HG03135 (cell line): ENCODE data around the gene NFE2L3.
"Not testable (repeated sequence)": the region's sequence is repeated elsewhere in the genome, so short reads cannot be mapped to it uniquely, and the experiment has no call there.

Experiments
- ATAC-seq: cut with Tn5 transposase; IDR thresholded peaks from one replicate; pipeline ENCODE4 v1.9.1; 2021; ENCODE audit warnings: mild to moderate bottlenecking, moderate library complexity; ENCODE audit not compliant: unreplicated experiment

The NFE2L3 gene

GRCh38 chr7:26166684-26167266 lies 14.8 kb downstream of the NFE2L3 start:
- no peak for ATAC-seq

DNA sequence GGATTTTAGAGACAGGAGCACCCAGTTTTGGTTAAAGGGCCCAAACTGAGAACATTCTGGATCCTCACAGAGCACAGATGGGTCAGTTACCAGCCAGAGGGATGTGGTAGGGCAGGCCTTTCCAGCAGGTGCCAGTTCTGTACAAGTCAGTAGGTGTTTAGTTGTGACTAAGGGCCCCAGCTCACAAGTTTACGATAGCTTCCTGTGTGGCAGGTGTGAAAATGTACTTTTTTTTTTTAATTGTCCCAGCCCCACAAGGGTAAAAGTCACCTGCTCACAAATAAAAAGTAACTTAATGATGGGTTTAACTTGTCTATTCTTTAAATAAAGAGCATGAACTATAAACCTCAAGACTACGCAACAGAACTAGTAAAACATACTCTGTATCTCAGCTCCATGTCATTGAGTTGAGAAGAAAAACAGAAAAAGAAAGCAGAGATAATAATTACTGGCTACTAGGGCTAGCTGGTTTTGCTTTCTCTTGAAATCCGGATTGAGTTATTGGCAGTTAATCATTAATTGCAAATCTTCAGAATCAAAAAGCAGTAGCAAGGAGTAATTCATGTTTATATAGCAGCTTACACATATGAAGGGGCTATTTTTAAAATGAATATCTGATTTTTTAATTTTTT lies 15.4 kb downstream of the NFE2L3 start:
- ATAC-seq = peak; percentile 78

- no peak for ATAC-seq
Observed at GRCh38 chr7:26168458-26169023, 16.5 kb downstream of the NFE2L3 start.

DNA sequence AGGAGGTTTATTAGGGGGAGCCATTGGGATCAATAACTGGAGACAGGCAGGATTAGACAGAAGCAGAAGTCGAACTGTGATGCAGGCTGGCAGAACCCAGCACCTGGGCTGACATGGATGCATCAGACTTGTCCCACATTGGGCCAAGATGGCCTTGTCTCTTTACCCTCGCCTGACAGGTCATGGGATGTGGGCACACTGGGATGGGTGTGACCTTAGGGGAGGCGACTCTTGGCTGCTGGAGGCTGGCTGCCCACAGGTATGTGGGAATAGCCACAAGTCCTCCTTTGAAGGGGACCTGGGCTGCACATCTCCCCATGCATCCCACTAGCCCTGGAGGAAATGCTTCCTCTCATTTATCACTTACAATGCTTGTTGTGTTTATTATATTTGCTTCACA lies 17.3 kb downstream of the NFE2L3 start:
- no peak for ATAC-seq

DNA sequence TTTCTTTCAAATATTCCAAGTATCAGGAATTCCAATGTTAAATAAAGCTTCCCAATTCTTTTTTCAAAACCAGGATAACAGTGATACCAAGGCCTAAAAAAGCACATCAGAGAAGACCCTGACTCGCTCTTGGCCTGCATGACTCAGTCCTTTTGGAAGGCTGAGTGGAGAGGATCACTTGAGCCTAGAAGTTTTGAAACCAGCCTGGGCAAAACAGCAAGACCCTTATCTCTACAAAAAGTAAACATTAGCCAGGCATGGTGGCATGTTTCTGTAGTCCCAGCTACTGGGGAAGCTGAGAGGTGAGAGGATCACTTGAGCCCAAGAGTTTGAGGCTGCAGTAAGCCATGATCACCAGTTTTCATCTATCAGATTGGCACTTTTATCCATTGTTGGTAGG lies 18.7 kb downstream of the NFE2L3 start:
- no peak for ATAC-seq

DNA sequence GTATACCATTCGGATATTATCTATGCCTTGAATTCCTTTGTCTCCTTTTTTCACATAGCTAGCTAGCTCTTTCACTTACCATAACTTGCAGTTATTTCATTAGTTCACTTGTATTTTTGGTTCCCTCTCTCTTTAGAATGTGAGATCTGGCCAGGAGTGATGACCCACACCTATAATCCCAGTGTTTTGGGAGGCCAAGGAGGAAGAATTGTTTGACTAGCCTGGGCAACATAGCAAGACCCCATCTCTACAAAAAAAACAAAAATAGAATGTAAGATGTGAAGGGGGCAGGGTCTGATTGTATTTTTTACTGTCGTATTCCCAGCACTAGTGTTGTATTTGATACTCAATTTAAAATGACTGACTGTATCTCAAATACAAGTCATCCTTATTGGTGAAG lies 19.6 kb downstream of the NFE2L3 start:
- no peak for ATAC-seq

- ATAC-seq = no peak
Observed at GRCh38 chr7:26172048-26172447, 20.1 kb downstream of the NFE2L3 start.

DNA sequence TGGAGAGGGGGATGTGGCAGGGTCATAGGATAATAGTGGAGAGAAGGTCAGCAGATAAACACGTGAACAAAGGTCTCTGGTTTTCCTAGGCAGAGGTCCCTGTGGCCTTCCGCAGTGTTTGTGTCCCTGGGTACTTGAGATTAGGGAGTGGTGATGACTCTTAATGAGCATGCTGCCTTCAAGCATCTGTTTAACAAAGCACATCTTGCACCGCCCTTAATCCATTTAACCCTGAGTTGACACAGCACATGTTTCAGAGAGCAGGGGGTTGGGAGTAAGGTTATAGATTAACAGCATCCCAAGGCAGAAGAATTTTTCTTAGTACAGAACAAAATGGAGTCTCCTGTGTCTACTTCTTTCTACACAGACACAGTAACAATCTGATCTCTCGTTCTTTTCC lies 23.9 kb downstream of the NFE2L3 start:
- not testable (repeated sequence) for ATAC-seq

DNA sequence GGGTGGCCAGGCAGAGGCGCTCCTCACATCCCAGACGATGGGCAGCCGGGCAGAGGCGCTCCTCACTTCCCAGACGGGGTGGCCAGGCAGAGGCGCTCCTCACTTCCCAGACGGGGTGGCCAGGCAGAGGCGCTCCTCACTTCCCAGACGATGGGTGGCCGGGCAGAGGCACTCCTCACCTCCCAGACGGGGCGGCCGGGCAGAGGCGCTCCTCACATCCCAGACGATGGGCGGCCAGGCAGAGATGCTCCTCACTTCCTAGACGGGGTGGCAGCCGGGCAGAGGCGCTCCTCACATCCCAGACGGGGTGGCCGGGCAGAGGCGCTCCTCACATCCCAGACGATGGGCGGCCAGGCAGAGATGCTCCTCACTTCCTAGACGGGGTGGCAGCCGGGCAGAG lies 24.7 kb downstream of the NFE2L3 start:
- ATAC-seq = not testable (repeated sequence)

GRCh38 chr7:26177269-26177668 lies 25.3 kb downstream of the NFE2L3 start:
- not testable (repeated sequence) for ATAC-seq

DNA sequence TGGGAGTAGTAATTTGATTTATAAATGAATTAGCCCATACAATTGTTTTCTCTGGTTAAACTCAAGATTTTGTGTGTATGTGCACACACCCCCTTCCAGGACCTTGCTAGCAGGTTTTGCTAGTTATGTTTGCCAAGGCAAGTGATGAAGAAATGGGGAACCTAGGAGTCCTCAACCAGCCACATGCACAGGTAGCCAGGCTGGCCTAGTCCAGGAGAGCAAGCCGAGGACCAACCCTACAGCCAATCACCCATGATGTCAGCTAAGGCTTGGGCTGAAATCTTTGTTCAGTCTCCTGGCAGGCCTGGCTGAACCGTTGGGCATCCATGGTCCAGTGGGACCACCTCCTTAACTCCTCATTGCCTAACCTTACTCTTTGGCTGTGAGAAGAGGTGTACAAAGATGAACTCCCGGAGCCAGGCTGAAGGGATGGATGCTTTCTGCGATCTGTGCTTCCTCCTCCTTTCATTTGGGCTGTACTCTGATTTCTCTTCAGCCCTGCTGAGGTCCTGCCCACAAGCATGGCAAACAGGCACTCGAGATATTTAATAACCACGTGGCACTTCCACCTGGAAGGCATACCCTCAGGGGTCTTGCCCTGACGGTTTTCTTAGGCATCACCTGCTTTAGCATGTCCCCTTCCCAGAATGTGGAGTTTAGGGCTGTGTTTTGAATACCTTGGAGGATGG lies 26.4 kb downstream of the NFE2L3 start:
- ATAC-seq = no peak

DNA sequence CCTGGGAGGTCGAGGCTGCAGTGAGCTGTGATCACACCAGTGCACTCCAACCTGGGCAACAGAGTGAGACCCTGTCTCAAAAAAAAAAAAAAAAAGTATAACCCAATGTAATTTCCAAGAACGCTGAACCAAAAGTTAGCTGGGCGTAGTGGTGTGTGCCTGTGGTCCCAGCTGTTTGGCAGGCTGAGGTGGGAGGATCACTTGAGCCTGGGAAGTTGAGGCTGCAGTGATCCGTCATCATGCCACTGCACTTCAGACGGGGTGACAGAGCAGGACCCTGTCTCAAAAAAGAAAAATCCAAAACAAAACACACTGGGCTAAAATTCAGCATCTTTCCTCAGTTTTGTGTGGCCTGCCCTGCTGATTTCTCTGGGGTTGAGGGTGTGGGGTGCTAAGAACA lies 27.4 kb downstream of the NFE2L3 start:
- no peak for ATAC-seq

- no peak for ATAC-seq
Observed at GRCh38 chr7:26179826-26180497, 28.0 kb downstream of the NFE2L3 start.

GRCh38 chr7:26180792-26181198 lies 28.8 kb downstream of the NFE2L3 start:
- ATAC-seq = no peak

GRCh38 chr7:26181474-26182227 lies 29.7 kb downstream of the NFE2L3 start:
- ATAC-seq = no peak

DNA sequence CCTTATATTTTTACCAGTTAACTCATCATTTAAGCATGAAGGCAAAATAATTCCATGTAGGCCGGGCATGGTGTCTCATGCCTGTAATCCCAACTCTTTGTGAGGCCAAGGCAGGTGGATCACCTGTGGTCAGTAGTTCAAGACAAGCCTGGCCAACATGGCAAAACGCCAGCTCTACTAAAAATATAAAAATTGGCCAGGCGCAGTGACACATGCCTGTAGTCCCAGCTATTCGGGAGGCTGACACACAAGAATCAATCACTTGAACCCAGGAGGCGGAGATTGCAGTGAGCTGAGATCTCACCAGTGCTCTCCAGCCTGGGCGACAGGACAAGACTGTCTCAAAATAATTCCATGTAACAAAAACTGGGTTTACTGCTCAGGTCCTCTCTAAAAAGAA lies 30.3 kb downstream of the NFE2L3 start:
- no peak for ATAC-seq

- ATAC-seq = no peak
Observed at GRCh38 chr7:26182706-26183105, 30.7 kb downstream of the NFE2L3 start.

GRCh38 chr7:26183545-26184280 lies 31.7 kb downstream of the NFE2L3 start:
- no peak for ATAC-seq

GRCh38 chr7:26184281-26185101 lies 32.5 kb downstream of the NFE2L3 start:
- ATAC-seq = not testable (repeated sequence)
